ENCODE data around the gene SNTG2. TPM values are rescaled to one million over a fixed set of nuclear protein-coding genes. Genes with fewer than 3 reads are reported as not detected.
"Not testable (repeated sequence)": the region's sequence is repeated elsewhere in the genome, so short reads cannot be mapped to it uniquely, and the experiment has no call there.

Gene SNTG2
- total RNA-seq, 1 experiment from 2014 or later: not detected

- no peak for DNase-seq (ENCODE audit: low read depth)
These were observed 416.0 kb downstream of the SNTG2 start for GRCh38 chr2:1366546-1367134.

DNA sequence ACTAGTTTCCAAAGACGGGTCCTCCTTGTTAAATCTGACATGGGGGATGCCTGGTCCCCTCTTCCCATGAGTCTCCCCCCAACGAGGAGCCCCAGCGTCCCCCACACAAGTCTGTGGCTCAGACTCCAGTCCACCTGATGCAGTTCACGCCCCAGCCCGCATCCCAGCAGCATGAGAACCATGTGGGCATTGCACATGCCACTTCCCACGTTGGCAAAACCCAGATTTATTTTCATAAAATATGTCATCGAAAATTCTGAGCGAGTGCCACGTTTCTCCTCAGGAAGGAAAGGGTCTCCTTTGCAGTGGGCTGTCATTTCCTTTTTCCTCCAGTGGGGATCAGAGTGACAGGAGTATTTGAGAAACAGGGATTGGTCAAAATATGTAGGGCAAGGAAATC, 417.0 kb downstream of the SNTG2 start:
- DNase-seq (ENCODE audit: low read depth): no peak

DNA sequence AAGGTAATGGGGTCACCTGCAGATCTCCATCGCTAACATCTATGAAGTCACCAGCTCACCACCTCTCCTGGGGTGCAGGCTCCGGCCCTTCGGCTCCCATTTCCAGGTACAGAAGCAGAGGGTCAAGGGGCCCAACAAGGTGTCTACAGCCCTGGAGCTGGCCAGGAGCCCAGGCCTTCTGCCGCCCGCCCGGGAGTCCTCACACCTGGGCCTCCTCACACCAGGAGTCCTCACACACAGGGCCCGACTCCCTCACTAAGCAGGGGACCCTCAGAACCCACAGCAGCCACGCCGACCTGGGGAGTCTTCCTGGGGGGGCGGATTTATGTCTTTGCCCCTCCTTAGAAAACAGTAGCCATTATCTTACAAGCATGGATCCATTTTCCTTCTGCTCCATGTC, 419.3 kb downstream of the SNTG2 start:
- DNase-seq (ENCODE audit: low read depth): no peak

GRCh38 chr2:1370461-1370860, 419.8 kb downstream of the SNTG2 start:
- DNase-seq (ENCODE audit: low read depth): no peak

GRCh38 chr2:1371082-1371481, 420.4 kb downstream of the SNTG2 start:
- no peak for DNase-seq (ENCODE audit: low read depth)

DNA sequence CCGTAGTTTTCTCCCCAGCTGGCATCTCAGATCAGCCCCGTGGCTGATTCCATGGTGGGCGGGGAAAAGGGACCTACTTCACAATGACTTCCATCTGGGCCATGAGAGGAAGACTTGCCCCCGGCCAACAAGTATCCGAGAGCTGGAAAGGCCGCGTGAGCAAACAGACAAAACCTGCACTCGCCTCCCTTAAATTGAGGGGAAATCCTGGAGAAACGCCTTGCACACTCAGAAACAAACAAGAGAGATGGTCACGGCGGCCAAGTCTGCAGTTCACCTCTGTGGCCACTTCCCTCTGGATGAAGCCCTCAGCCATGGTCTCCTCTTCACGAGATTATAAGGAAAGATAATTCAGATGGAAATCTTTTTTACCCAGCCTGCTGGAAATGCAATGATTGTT, 423.2 kb downstream of the SNTG2 start:
- no peak for DNase-seq (ENCODE audit: low read depth)

DNA sequence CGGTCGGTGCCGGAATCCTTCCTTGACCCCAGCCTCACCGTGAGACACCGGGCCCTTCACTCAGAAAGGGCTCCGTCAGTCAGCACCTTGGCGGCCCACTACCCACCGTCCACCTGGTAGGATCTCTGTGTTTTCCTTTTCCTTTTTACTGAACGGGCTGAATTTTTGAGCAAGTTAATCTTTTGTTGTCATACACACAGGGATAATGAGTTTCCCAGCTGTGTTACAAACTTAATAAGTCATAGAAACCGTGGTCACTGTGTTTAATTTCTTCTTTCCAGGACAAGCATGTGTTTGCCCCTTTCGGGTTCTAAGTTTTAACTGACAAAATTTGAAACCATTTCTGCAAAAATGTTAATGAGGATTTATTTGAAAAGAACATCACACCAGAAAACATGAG, 423.6 kb downstream of the SNTG2 start:
- DNase-seq (ENCODE audit: low read depth): no peak

DNA sequence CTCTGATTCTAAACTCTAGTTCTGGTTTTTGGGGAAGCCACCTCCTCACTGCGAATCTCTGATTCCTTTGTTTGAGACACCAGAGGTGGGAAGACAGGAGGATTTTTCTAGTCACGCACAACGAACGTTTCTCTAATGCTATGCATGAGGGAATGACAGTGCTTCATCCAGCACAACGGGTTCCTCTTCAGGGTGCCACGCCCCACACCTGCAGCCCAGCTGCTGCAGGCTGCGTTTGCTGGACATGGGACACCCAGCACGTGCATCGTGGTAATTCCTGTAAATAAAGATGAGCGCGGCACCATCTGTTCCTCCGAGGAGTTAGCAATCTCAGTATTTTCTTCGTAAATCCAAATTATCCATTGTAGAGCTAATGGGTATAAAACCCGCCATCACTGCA, 425.1 kb downstream of the SNTG2 start:
- no peak for DNase-seq (ENCODE audit: low read depth)

- DNase-seq (ENCODE audit: low read depth): no peak
These were observed 426.8 kb downstream of the SNTG2 start for GRCh38 chr2:1377473-1377872.

DNA sequence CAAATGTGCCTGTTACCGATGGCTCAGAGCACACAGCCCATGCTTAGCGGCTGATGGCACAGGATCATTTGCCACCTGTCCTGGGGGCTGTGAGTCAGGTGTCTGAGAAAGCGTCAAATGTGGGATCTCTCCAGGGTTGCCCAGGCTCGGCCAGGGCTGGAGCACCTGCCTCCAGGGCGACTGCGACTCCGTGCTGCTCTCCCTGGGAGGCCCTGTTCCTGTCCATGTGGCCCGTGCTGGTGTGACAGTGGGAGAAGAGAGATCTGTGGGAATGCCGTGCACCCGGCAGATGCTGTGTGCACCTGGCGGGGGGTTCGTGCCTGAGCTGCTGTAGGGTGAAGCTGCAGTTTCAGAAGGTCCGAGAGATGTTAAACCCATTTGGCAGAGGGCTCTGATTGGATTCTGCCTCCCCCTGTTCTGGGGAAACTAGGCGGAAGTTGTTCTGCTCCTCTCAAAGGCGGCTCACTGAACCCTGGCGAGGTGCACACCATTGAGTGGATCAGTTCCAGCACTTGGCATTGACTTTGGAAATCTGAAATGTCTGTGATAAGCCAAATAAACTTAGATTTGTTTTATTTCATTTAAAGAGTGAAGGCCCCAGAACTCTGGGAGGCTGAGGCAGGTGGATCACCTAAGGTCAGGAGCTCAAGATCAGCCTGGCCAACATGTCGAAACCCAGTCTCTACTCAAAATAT, 428.0 kb downstream of the SNTG2 start:
- DNase-seq (ENCODE audit: low read depth): no peak

DNA sequence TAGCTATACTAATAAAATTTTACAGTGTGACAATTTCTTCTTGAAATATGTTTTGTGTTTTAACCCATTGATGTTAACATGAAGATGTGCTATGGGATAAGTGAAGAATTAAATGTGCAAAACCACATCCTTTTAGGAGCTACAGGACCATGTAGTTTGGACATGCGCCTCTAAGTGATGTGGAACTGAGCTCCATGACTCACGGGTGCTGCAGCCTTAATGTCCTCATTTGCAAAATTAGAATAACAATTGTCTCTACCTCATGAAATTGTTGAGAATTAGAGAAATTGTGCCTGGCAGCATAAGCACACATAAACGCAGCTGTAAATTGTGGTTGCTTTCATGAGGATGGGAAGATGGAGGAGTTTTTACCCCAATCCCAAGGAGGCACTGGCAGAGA, 431.0 kb downstream of the SNTG2 start:
- DNase-seq (ENCODE audit: low read depth): no peak

GRCh38 chr2:1387954-1388725, 437.5 kb downstream of the SNTG2 start:
- not testable (repeated sequence) for DNase-seq (ENCODE audit: low read depth)

- DNase-seq (ENCODE audit: low read depth): not testable (repeated sequence)
These were observed 439.5 kb downstream of the SNTG2 start for GRCh38 chr2:1390118-1390517.

GRCh38 chr2:1393321-1393720, 442.7 kb downstream of the SNTG2 start:
- DNase-seq (ENCODE audit: low read depth): no peak

DNA sequence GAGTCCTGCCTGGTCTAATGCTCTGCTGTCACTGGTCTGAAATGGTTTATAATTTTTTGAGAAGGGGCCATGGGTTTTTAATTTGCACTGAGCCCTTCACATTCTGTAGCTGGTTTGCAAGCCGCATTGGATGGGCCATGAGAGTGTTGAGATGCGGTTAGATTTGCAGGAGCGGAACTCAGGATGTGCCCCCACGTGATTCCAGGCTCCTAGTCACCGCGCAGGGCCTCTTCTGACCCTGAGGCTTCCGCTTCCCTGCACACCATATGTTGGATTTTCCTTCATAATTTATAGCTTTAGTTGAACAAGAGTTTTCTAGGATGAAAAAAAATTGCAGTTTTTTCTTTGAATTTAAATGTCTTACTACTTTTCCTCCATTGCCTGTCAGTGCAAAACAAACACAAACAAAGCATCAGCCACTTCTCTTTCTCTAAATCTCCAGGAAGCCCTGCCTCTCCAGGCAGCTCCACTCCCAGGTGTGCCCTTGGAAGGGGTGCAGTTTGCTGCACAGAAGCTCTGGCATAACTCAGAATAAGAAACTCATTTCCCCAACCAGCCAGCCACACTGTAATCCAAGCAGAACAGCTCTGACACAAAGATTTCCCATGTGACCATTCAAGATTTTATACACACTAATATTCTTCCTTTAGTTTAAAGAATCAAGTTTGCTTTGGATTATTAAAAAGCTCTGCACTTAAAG, 444.2 kb downstream of the SNTG2 start:
- DNase-seq (ENCODE audit: low read depth): peak; percentile 2

DNA sequence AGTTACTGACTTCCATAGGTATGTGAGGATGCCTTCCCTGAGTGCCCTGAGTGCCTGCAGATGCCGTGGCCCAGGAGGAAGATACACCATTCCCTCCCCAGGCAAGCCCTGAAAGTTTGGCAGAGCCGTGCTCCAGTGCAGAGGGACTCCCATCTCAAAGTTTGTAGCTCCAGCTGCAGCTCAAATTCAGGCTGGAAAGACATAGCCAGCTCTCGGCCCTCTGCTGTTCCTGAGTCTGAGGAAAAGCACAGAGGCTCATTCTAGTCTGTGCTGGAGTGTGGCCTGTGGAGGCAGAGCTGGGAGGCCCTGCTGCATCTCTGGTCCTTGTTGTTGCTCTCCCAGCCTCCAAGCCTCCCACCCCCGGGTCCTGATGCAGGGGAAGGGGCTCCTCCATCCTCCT, 446.7 kb downstream of the SNTG2 start:
- no peak for DNase-seq (ENCODE audit: low read depth)

DNA sequence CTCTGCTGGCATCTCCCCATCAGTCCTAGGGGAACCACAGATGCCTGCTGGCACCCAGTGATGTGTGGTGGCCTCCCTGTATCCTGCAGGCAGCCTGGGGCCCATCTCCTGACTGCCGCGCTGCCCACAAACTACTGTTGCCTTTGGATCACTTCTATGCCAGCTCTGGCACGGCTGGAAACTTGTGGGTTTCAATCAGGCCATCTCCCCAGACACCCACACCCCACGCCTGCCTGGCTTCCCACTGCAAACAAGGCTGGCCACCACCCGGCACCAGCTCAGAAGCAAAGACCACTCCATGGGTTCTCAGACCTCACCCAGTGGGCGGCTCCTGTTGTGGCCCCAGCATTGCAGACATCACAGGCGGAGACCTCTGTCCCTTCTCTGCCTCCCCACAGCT, 447.5 kb downstream of the SNTG2 start:
- DNase-seq (ENCODE audit: low read depth): no peak

DNA sequence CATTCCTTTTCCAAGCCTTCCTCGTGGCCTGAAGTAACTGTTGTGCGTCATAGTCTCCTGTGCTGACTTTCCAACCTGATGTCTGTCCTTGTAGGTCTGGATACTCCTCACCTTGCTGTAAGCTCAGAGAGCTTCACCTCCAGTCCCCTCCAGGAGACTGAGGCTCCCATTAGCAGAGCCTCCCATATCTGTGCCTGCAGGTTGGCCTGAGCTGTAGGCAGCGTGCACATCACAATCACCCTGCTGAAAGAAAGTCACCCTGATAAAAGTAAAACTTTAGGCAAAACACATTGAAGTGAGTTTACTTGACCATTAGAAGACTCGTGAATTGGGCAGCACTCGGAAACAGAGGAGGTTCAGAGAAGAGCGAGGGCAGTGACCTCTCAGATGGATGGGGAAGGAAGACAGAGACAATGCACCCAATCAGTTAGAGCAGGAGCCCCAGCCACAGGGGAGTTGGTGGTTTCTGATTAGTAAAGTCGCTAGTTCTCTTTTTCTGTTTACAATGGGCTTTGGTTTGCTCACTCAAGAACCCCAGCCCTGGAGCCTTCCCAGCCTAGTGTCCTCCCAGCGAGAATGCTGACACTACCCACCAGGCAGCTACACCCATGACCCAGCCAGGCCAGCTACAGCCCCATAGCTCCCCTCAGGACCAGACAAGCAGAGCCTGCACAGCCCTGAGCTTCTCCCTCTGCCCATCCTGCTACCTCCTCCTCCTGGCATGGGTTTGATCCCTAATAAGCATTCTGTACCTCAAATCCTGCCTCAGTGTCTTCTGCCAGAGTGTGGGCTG, 450.5 kb downstream of the SNTG2 start:
- no peak for DNase-seq (ENCODE audit: low read depth)

- DNase-seq (ENCODE audit: low read depth): no peak
These were observed 451.4 kb downstream of the SNTG2 start for GRCh38 chr2:1402064-1402463.

DNA sequence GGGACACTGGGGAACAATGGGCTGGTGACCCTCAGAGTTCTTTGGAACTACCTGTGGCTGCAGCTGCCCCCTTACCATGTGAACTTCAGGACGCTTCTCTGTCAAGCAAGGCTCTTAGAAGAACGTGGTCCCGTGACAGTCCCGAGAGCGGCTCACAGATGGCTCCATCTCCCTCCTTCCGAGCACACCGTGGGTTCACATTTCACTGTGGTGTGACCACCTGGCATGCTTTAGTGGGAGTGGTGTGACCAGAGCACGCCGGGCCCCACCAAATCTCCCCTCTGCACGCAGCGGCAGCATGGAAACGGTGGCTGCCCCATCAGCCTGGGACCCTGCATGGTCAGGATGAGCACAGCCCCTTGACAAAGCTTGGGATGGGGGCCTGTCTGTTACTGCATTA, 452.9 kb downstream of the SNTG2 start:
- no peak for DNase-seq (ENCODE audit: low read depth)

DNA sequence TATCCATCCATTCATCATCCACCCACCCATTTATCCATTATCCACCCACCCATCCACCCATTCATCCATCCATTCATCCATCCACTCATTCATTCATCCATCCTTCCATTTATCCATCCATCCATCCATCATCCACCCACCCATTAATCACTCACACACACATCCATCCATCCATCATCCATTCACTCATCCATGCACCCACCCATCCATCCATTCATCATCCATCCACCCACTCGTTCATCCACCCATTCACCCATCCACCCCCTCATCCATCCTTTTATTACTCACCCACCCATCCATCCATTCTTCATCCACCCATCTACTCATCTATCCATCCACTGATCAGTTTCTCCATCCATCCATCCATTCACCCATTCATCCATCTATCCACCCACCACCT, 454.5 kb downstream of the SNTG2 start:
- DNase-seq (ENCODE audit: low read depth): no peak

Data from HT1080 (cell line).